ENCODE results near the gene PRICKLE2. TPM values are rescaled to one million over a fixed set of nuclear protein-coding genes. Genes with fewer than 3 reads are reported as not detected.

Gene PRICKLE2
- total and polyA plus RNA-seq, 10 donors: 0.27 to 11.4 (median 5.4) TPM

- 42 to 91% (median 45%) methylated on average over 2 of the region's 2 CpGs for WGBS, 5 donors
- Histone ChIP-seq H3K27me3 (replicated peaks in 1 of 7) (no peaks in the 10 kb centered on the region), H3K4me1 (peaks cover 0 to 6% (median 0%) of the 10 kb centered on the region in 6 donors), H3K36me3 (no peaks in the 10 kb centered on the region), H3K9me3 (no peaks in the 10 kb centered on the region), H3K4me3 (no peak overlapping the region), H3K27ac (no peak overlapping the region)
- TF ChIP-seq POLR2A (IDR thresholded peaks at IDR 0.05) (no peak), CTCF (IDR thresholded peaks at IDR 0.05 in 8 of 11, conservative IDR thresholded peaks at IDR 0.05 in 3 of 11) (no peak), POLR2AphosphoS5 (IDR thresholded peaks at IDR 0.05) (no peak)
- intact Hi-C loops (cut with DNase I; ENCODE audit: low total_unique reads): no loop called here
- no peak for DNase-seq
Measured at GRCh38 chr3:64125561-64125960, 99.7 kb downstream of the PRICKLE2 start.

- Histone ChIP-seq H3K4me1 (peaks cover 0 to 10% (median 0%) of the 10 kb centered on the region in 6 donors), H3K27me3 (replicated peaks in 1 of 7) (no peaks in the 10 kb centered on the region), H3K27ac (no peak overlapping the region), H3K9me3 (no peaks in the 10 kb centered on the region), H3K36me3 (no peaks in the 10 kb centered on the region), H3K4me3 (no peak overlapping the region)
- DNase-seq: no peak
- no peak for TF ChIP-seq POLR2AphosphoS5 (IDR thresholded peaks at IDR 0.05)
- no peak for TF ChIP-seq POLR2A (IDR thresholded peaks at IDR 0.05)
- no peak for TF ChIP-seq CTCF (IDR thresholded peaks at IDR 0.05 in 8 of 11, conservative IDR thresholded peaks at IDR 0.05 in 3 of 11)
- intact Hi-C loops (cut with DNase I; ENCODE audit: low total_unique reads): no loop called here
- 77 to 87% (median 82%) methylated on average over 2 of the region's 2 CpGs for WGBS, 5 donors
Measured at GRCh38 chr3:64123931-64124330, 101.3 kb downstream of the PRICKLE2 start.

- no peak for DNase-seq
- 87 to 97% (median 94%) methylated on average over 3 of the region's 3 CpGs; no CpG with 5 or more reads in 1 of the 5 donors for WGBS, 5 donors
- Histone ChIP-seq H3K4me3 (no peak overlapping the region), H3K36me3 (no peaks in the 10 kb centered on the region), H3K27ac (no peak overlapping the region), H3K9me3 (no peaks in the 10 kb centered on the region), H3K27me3 (replicated peaks in 1 of 7) (no peaks in the 10 kb centered on the region), H3K4me1 (peaks cover 0 to 10% (median 0%) of the 10 kb centered on the region in 6 donors)
- intact Hi-C loops (cut with DNase I; ENCODE audit: low total_unique reads): no loop called here
- no peak for TF ChIP-seq POLR2A (IDR thresholded peaks at IDR 0.05)
- TF ChIP-seq CTCF (IDR thresholded peaks at IDR 0.05 in 8 of 11, conservative IDR thresholded peaks at IDR 0.05 in 3 of 11): no peak
- no peak for TF ChIP-seq POLR2AphosphoS5 (IDR thresholded peaks at IDR 0.05)
Measured at GRCh38 chr3:64122476-64122875, 102.8 kb downstream of the PRICKLE2 start.

GRCh38 chr3:64121750-64122311 is 103.4 kb downstream of the PRICKLE2 start:
- Histone ChIP-seq H3K27me3 (replicated peaks in 1 of 7) (no peaks in the 10 kb centered on the region), H3K9me3 (no peaks in the 10 kb centered on the region), H3K4me3 (no peak overlapping the region), H3K4me1 (peaks cover 0 to 10% (median 0%) of the 10 kb centered on the region in 6 donors), H3K36me3 (no peaks in the 10 kb centered on the region), H3K27ac (no peak overlapping the region)
- TF ChIP-seq POLR2AphosphoS5 (IDR thresholded peaks at IDR 0.05): no peak
- no peak for TF ChIP-seq CTCF (IDR thresholded peaks at IDR 0.05 in 8 of 11, conservative IDR thresholded peaks at IDR 0.05 in 3 of 11)
- no peak for TF ChIP-seq POLR2A (IDR thresholded peaks at IDR 0.05)
- intact Hi-C loops (cut with DNase I; ENCODE audit: low total_unique reads): no loop called here
- DNase-seq: no peak
- 27 to 51% (median 31%) methylated on average over 3 of the region's 3 CpGs for WGBS, 5 donors

Measured in spleen (tissue), 11 donors.